Ecto neural progenitor cell (in vitro differentiated cells): ENCODE data around the gene FEV.
"Not testable (repeated sequence)": the region's sequence is repeated elsewhere in the genome, so short reads cannot be mapped to it uniquely, and the experiment has no call there.

ENCODE experiments used
- DNase-seq: peaks from one replicate; pipeline ENCODE4 v3.0.0-alpha.2; 2018; ENCODE audit warnings: low spot score

The FEV gene

DNA sequence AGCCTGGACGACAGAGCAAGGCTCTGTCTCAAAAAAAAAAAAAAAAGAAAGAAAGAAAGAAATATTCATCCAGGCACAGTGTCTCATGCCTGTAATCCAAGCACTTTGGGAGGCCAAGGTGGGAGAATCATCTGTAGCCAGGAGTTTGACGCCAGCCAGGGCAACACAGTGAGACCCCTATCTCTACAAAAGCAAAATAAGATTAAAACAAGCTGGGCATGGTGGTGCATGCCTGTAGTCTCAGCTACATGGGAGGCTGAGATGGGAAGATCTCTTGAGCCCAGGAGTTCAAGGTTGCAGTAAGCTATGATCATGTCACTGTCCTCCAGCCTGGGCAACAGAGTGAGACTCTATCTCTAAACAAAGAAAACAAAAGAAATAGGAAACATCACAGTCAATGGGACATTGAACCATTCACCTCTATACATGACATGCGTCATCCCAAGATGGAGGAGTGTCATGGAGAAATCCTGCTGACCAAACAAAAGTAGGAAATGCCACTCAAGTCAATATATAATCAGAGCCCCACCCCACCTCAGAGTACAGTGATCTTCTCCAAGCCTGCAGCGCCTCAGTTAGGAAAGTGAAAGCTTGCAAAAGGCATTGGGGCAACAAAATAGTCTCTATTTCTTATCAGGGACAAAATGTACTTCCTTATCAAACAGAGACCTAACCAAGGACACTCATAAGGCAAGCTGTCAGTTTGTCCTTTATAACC is 9.8 kb downstream of the FEV start:
- DNase-seq = no peak

DNA sequence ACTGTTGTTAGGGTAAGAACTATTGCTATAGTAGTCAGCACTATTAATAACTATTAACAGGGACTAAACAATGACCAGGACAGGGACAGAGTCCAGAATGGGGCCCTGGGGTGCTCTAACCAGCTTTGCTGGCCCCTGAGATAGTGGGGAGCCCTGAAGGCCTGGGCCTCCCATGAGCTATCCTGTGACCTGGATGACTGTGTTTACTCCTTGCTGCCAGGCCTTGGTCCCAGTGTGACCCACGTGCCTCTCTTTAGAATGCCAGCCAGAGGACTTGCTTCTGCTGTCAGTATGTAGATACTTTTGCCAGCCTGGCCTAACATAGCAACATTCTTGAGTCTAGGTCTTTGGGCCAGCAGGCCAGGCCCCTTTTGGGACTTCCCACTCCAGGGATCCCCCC is 14.1 kb downstream of the FEV start:
- DNase-seq = no peak

DNA sequence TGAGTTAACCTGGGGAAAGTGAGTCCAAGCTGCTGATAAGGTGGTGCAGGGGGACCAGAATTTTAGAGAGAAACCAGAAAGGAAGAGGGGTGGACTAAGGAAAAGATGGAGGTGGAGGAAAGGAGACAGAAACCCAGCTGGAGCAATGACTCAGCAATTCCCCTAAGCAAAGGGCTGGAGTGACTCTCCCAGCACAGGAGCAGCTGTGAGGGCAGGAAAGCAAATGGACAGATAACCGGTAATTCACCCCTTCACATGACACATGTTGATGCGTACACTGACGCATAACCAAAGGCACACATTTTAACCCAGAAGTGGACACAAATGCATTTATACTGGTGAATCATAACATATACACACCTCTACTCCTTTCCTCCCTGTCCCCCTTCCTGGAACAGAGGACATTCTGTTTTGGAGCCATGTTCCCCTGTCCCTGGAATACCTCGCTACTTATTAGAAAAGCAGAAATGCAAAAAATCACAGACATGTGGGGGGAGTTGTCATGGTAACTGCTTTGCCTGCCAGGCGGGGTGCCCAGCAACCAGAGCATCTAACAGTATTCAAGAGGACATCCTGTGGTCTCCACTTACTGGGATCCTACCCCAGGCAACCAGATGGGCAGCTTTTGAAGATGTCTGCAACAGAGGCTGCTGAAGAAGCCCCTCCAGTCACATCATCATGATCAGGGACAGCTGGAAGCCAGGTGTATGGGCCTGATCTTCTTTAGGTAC is 20.8 kb downstream of the FEV start:
- no peak for DNase-seq

DNA sequence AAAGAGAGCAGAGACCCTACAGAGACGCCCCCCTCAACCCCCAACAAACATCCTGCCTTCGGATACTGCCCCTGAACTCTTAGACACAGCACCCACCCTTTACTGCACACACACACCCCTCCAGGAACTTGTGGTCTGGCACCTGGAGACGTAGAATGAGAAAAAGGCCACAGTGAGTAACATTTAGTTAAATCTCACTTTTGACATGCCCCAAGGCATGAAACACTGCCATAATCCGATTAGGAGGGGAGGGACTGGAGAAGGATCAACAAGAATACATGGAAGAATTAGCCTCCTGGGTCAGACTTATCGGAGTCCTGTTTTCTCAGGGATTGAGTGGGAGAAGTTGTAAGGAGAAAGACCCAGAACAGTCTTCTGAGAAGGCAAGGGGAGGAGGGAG is 21.4 kb downstream of the FEV start:
- no peak for DNase-seq

DNA sequence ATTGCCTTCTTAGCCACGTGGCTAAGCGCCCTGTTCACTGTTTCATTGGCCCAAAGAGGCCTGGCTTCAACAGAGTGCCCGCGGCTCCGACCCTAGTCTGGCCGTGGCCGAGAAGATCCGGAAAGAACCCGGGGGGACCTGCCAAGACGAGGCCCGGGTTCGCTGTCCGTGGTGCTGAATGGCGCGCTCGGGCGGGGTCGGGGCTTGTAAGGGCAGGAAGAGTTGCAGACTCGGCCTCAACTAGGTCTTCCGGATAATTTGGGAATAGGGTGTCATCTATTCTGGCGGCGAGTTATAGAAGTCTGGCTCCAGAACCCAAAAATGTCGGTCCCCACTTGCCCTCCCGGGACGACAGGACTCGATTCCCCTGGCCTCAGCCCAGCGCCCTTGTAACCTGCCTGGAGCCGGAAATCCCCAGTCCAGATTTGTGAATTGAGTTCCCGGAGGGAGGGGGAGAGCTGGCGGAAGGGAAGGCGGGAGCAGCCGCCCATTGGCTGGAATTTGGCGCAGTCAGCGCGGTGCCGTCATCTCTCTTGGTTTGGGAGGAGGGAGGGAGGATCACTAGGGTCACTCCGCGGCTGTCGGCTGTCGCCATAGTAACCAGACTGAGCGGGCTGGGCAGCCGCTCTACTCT is 22.0 kb downstream of the FEV start:
- peak; percentile 97 for DNase-seq

DNA sequence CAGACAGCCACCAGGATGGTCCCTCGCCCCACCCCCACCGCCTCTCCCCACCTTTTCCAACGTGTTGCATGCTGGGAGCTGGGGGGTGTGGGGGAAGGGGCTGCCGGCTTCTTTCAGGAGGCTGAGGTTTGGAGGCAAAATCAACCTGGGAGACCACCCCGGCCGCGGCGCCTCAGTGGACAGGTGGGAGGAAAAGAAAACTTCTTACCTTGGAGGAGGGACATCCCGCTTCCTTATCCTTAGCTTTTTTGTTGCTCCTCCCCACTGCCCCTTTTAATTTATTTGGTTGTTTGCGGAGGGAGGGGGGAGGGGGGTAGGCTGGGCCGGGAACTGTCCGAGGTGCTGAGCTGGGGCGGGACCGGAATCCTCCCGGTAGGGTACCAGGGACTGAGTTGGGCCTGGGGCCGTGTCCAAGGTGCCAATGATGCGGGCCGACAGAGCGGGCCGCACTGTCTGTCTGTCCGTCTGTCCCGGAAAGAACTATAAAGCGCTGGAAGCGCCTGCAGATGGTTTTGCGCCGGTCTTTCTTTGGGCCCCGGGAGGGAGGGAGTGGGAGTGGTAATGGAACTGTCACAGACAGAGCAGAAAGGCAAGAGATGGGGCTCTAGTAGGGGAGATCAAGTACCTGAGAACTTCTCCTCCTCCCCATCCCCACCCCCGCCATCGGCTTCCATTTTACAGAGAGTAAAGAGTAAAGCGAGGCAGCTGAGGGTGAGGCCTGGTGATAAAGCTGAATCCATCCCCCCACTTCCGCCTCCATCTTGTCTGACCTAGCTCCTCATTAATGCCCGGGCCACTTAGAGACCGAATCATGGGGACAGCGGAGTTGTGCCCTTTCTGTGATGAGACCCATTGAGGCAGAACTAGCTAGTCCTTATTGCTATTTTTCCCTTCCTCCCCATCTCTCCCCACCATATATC is 23.1 kb downstream of the FEV start:
- peak; percentile 81 for DNase-seq

DNA sequence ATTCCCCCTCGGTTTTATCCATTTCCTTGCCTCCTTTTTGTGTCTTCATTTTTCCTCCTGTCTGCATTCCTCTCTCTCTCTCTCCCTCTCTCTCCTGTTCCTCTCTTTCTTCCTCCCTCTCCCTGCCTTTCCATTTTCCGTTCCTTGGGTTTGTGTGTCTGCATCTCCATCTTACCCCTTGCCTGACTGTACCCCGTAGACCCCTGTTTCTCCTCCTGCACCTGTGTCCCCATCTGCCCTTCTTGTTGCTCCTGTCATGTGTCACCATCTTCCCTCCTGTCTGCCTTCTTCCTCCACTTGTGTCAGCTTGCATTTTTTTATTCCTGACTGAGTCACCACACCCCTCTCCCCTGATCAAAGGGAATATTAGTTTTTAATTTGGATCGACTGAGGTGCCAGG is 23.8 kb downstream of the FEV start:
- no peak for DNase-seq

DNA sequence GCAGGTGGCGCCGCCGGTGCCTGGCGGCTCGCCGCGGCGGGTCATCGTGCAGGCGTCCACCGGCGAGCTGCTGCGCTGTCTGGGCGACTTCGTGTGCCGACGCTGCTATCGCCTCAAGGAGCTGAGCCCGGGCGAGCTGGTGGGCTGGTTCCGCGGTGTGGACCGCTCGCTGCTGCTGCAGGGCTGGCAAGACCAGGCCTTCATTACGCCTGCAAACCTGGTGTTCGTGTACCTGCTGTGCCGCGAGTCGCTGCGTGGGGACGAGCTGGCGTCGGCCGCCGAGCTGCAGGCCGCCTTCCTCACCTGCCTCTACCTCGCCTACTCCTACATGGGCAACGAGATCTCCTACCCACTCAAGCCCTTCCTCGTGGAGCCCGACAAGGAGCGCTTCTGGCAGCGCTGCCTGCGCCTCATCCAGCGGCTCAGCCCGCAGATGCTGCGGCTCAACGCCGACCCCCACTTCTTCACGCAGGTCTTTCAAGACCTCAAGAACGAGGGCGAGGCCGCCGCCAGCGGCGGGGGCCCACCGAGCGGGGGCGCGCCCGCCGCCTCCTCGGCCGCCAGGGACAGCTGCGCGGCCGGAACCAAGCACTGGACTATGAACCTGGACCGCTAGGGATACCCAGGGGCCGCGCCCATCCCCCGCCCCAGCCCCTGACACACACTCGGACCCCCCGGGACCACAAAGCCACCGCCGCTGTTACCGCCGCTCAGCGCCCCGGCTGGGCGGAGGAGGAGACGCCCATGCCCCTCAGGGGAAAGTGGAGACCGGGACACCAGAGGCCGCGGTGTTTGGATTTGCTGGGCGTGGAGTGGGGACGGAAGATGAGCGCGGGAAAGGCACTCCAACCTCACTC is 24.4 kb downstream of the FEV start:
- peak; percentile 55 for DNase-seq

DNA sequence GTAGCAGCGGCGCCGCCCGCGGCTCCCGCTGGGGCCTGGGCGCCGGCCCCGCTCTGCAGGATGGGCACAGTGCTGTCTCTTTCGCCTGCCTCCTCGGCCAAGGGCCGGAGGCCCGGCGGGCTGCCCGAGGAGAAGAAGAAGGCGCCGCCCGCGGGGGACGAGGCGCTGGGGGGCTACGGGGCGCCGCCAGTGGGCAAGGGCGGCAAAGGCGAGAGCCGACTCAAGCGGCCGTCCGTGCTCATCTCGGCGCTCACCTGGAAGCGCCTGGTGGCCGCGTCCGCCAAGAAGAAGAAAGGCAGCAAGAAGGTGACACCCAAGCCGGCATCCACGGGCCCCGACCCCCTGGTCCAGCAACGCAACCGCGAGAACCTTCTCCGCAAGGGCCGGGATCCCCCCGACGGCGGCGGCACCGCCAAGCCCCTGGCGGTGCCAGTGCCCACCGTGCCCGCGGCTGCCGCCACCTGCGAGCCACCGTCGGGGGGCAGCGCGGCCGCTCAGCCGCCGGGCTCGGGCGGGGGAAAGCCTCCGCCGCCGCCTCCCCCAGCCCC is 25.1 kb downstream of the FEV start:
- no peak for DNase-seq

DNA sequence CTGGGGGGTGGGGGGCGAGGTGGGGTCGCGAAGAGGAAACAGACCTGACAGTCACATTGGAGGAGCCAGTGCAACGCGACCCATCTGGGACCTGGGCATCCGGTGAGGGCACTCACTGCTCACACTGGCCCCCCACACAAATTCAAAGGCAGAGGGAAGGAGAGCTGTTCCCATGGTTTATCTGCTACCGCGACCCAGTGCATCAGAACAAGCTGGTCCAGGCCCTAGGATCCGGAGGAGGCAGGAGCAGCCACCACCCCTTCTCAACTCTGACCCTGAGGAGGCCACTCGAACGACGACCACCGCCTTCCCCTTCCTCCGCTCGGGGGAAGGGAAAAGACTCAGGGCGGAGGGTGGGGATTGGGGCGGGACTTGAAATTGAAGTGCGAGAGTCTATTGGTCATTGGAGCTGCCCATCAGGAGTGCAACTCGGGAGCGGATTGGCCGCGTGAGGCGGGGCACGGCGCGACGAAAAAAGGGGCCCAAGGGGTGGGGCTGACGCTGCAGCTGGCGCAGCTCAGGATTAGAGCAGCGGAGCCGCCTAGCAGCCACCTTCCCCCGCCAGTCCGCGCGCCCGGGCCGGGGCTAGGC is 25.7 kb downstream of the FEV start, which contains the start of gene CDK5R2:
Gene CDK5R2, plus strand, starts transcription at position 526 of the 591 bp plus-strand sequence. CDS start 155 bp downstream, outside the sequence.
- DNase-seq = peak; percentile 96

DNA sequence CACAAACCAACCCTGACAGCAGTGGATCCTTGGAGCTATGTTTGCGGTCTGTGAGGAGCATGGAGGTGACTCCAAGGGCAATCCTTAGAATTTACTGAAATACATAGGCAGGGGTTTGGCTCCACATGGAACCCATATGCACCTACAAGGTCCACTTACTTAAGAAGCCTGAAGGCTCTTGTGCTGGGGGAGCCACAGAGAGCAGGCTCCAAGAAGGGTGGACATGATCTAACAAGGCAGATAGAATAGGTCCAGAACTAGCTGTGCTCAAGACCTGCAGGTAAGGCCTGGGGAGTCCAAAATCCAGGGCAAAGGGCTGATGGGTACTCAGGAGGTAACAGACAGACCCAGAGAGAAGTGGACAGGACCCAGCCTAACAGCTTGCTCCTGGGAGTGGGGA is 26.7 kb downstream of the FEV start:
- DNase-seq = no peak

DNA sequence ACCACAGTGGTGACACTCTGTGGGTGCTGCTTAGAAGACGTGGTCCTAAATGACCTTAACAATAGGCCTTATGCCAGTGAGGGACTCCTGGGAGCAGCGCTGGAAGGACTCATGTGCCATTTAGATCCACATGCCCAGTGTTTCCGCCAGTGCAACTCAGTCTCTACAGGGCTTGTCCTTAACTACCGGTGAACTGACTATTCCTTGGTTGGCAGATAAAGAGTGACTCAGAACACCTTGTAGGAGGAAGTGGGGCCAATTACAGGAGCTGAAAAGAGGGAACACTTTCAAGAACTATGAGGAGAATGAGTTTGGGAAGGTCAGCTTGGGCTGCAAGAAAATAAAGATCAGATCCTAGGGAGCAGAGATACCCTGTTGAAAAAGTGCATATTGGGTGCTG is 27.3 kb downstream of the FEV start:
- no peak for DNase-seq

DNA sequence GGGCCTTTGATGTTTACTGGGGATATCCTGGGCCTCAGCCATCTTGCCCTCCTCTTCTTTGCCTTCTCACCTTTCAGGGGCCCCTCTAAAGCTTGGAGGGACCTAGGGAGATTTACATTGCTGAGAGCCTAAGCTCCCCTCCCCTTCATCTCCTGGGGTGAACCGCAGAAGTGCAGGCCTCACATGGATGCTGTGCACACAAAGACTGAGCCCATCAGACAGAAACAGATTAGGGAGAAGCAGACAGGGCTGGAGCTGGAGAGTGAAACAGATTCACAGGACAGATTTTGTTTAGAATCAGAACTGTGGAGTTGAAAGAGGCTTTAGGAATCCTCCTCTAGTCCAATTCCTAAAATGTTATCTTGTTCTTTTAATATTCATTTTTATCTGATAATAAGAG is 28.9 kb downstream of the FEV start:
- DNase-seq = no peak

DNA sequence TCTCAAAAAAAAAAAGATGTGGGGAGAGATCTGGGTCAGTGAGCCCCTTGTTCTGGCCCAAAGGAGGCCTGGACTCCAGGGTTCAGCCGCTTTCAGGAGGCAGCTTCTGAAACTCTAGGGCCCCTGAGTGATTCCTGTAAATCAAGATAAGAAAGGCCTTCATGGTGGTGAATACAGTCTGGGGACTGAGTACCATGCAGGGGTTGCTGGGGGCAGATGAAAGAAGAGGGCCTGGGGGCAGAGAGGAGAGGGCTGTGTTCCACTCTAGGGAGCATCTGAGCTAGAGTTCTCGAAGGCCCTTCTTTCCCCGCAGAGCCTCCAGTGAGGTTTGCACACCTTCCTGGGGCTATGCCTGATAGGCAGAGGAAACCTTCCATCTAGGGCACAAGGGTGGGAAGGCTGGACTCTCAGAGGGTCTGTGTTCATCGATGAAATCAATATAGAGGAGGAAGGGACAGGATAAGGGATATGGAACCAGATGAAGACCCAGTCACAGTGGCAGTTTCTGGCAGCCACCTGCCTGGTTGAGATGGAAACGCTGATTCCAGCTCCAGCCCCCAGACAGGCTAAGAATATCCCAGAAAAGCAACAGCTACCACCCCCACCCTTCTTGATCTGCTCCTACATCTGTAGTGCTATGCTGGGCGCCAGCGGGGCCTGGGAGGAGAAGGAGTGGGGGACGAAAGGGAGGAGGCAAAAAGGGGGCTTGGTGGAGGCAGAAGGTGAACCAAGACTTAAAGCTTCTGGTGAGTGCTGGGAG is 30.3 kb downstream of the FEV start:
- DNase-seq = no peak

DNA sequence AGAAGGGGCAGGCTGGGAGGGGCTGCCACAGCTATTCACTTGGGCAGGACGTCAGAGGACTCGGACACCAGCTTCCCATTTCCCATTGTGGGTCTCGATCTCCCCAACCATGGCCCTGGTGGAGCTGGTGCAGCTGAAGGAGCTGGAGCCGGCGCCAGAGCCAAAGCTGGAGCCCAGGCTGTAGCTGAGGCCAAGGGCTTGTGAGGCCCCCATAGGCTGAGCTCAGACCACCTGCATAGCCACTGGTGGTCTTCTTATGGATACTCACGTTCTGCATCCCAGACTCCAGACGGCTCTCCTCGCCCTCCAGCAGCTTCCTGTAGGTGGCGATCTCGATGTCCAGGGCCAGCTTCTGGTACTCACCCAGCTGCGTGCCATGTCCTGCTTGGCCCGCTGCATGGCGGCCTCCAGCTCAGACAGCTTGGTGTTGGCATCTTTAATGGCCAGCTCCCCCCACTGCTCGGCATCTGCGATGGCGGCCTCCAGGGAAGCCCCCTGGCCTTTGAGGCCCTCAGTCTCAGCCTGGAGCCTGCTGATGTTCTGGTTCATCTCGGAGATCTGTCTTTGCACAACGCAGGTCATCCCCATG is 31.5 kb downstream of the FEV start:
- no peak for DNase-seq

DNA sequence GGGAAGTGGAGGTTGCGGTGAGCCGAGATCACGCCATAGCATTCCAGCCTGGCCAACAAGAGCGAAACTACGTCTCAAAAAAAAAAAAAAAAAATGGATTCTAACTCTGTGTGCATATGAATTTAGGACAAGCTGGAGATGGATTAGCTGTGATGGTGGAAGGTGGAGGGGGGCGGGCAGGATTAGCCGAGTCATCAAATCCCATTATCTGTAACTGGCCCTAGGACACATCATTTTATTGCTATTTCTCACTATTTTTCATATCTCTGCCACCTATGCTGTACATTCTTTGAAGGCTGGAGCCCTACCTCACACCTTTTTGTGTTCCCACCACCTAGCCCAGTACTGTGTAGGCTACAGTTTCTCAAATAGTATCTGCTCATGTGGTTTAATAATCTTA is 32.8 kb downstream of the FEV start:
- DNase-seq = no peak

DNA sequence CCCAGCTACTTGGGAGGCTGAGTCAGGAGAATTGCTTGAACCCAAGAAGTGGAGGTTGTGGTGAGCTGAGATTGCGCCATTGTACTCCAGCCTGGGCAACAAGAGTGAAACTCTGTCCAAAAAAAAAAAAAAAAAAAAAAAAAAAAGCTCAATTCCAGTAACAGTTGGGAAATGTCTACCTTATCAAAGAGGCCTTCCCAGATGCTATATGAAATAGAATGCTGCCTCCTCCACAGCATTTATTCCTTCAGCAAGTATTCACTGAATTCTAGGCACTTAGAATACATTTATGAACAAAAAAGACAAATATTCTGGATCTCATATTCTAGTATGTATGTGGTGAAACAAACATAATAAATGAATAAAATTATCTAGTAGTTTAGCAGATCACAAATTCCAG is 38.4 kb downstream of the FEV start:
- no peak for DNase-seq

DNA sequence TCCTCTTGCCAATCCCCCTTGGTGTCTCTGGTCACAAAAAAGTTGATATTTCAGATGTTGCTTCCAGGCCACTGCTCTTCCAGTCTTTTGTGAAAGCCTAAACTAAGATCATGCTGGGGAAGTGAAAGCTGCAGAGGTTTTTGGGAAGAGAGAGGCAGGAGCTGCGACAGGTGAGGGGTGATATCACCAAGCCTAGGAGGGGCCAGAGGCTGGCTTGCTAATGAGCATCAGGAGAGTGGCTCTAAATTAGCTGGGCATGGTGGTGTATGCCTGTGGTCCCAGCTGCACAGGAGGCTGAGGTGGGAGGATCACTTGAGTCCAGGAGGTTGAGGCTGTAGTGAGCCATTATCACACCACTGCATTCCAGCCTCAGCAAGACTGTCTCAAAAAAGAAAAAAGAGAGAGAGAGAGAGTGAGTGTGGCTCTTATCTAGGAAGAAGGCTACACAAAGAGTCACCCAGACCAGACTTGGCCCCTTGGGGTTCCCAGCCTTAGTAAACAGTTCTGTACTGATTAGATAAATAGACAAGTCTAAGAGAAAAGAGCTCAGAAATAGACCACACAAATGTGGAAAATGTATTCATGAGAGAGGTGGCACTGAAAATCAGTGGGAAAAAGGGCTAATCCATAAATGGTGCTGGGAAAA is 40.1 kb downstream of the FEV start:
- no peak for DNase-seq

DNA sequence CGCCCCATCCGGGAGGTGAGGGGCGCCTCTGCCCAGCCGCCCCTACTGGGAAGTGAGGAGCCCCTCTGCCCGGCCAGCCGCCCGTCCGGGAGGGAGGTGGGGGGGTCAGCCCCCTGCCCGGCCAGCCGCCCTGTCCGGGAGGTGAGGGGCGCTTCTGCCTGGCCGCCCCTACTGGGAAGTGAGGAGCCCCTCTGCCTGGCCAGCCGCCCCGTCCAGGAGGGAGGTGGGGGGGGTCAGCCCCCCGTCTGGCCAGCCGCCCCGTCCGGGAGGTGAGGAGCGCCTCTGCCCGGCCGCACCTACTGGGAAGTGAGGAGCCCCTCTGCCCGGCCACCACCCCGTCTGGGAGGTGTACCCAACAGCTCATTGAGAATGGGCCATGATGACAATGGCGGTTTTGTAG is 53.2 kb downstream of the FEV start:
- not testable (repeated sequence) for DNase-seq
